Sigmoid colon (tissue), 7 donors: ENCODE data around the gene SART3. TPM values are rescaled to one million over a fixed set of nuclear protein-coding genes. Genes with fewer than 3 reads are reported as not detected.

Source experiments
- DNase-seq: peaks from one replicate; pipeline ENCODE4 v3.0.0-alpha.2; 2019
- H3K27ac ChIP-seq, 4 donors: fragments of 200-600 bp; sonication (generic); one replicate each; pipeline ENCODE4 v1.5.1; 2016 to 2019; ENCODE audit warnings: mild to moderate bottlenecking in 1 of 4
- H3K27me3 ChIP-seq, 3 donors: fragments of 200-600 bp; sonication (generic); one replicate each; pipeline ENCODE4 v1.5.1; 2019; ENCODE audit warnings: mild to moderate bottlenecking in 1 of 3
- H3K36me3 ChIP-seq, 4 donors: fragments of 200-600 bp; sonication (generic); one replicate each; pipeline ENCODE4 v1.5.1; 2016 to 2019
- H3K4me1 ChIP-seq, 4 donors: fragments of 200-600 bp; sonication (generic); one replicate each; pipeline ENCODE4 v1.5.1; 2017 to 2019
- H3K4me3 ChIP-seq, 4 donors: fragments of 200-600 bp; sonication (generic); one replicate each; pipeline ENCODE4 v1.5.1; 2017 to 2019; ENCODE audit warnings: mild to moderate bottlenecking in 2 of 4, moderate library complexity in 1 of 4
- H3K9me3 ChIP-seq, 4 donors: fragments of 200-600 bp in 3 of 4; sonication (generic) in 3 of 4; one replicate each; pipeline versions ENCODE4 v1.5.1 to v1.6.1; 2013 to 2019
- CTCF ChIP-seq, 4 experiments: fragments of 450-650 bp in 3 of 4; fragments of 200-600 bp in 1 of 4; IDR thresholded peaks; one replicate each; pipeline ENCODE4 v1.5.1; 2016 to 2019; ENCODE audit warnings: antibody characterized with exemption in 4 of 4, mild to moderate bottlenecking in 3 of 4, moderate library complexity in 2 of 4
- EP300 ChIP-seq, 4 donors: sonication (generic); formaldehyde crosslinking; IDR thresholded peaks; one replicate each; pipeline ENCODE4 v1.6.1; 2017; ENCODE audit warnings: antibody characterized with exemption in 4 of 4
- POLR2A ChIP-seq, 2 donors: fragments of 450-650 bp; IDR thresholded peaks; one replicate each; pipeline ENCODE4 v1.6.1; 2016; ENCODE audit warnings: antibody characterized with exemption in 2 of 2, mild to moderate bottlenecking in 2 of 2, moderate library complexity in 2 of 2
- POLR2AphosphoS5 ChIP-seq, 4 donors: sonication (generic); formaldehyde crosslinking; IDR thresholded peaks; one replicate each; pipeline ENCODE4 v1.6.1; 2017; ENCODE audit warnings: antibody characterized with exemption in 4 of 4
- WGBS, 2 donors: extraction: QIAGEN DNeasy Blood & Tissue Kit; methylation state at CpG; one replicate each; pipeline ENCODE4 v1.1.7; 2013; 5-methylcytosine and 5-hydroxymethylcytosine counted together
- intact Hi-C: fragments of 100-400 bp; cut with DNase I; formaldehyde crosslinking; loops from one replicate; pipeline ENCODE4 v1.15.1; 2023
- polyA plus RNA-seq, 3 donors: library from polyadenylated mRNA; stranded (reverse); fragments of 200-250 nt; gene quantifications; one replicate each; pipeline ENCODE4 v1.2.3, GENCODE V29; 2013
- total RNA-seq, 4 donors: library from RNA; depleted of rRNA; stranded (reverse); fragments of >200 nt; gene quantifications; one replicate each; pipeline ENCODE4 v1.1.0, GENCODE V29; 2016
- donor health status: healthy with polysubstance abuse.
- donor health status: Bipolar disorder and iron deficiency.
- donor health status: healthy.

SART3 gene
- total and polyA plus RNA-seq, 7 donors, result 15.3 to 69.1 (median 45.3) TPM

DNA sequence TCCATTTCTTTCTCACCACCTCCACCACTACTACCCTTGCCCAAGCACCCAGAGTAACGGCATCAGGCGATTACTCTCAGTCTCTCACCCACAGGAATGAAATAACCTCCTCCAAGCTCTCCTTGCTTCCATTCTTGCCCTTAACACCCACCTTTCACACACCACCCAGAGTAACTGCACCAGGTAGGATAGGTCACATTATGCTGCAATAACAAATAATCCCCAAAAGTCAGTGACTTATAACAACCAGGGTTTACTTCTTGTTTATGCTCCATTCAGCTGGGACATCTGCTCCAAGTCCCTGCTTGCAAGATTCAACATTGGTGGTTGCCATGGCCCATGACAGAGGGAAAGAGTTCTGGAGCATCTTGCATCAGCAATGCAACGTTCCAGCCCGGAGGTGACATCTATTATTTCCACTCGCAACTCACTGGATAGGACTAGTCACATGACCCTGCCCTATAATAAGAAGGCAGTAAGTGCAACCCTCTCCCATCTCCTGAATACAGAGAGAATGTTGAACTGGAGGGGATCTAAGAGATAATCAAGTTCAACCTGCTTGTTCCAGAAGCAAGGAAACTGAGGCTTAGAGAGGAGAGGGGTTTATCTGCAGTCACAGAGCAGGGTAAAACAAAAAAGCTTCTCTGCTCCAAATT, 87.4 kb downstream of the SART3 start:
- Histone ChIP-seq H3K36me3 (no peaks in the 10 kb centered on the region), H3K9me3 (no peaks in the 10 kb centered on the region), H3K27ac (no peak overlapping the region), H3K4me1 (peaks cover 0 to under 1% (median 0%) of the 10 kb centered on the region in 4 donors), H3K27me3 (no peaks in the 10 kb centered on the region), H3K4me3 (no peak overlapping the region)
- intact Hi-C loops, result no loop called here
- no peak for DNase-seq
- TF ChIP-seq POLR2A (IDR thresholded peaks at IDR 0.05) (no peak), POLR2AphosphoS5 (IDR thresholded peaks at IDR 0.05) (no peak), CTCF (IDR thresholded peaks at IDR 0.05) (no peak), EP300 (IDR thresholded peaks at IDR 0.05) (no peak)
- 76 to 80% methylated on average over 5 of the region's 5 CpGs for WGBS, 2 donors

Other genes starting within 250 kb of the SART3 start
- gene CMKLR1, start 221.9 kb downstream of the SART3 start, total RNA-seq, result 10 to 100 TPM in 3 of 4 donors, 1 to 10 TPM in 1; 10.0 to 14.8 (median 12.0) TPM
- gene CMKLR1, start 221.9 kb downstream of the SART3 start, polyA plus RNA-seq, result 1 to 10 TPM; 3.0 to 8.8 (median 6.5) TPM
- 1 to 10 TPM; 2.9 to 5.4 (median 4.1) TPM for gene FICD, start 45.9 kb downstream of the SART3 start, total RNA-seq
- gene FICD, start 45.9 kb downstream of the SART3 start, polyA plus RNA-seq, result 1 to 10 TPM in 2 of 3 donors, not detected in 1; 1.2 to 2.9 TPM
- gene ISCU, start 1.4 kb upstream of the SART3 start, total RNA-seq, result 100 to 1,000 TPM; 197 to 294 (median 260) TPM
- 100 to 1,000 TPM; 117 to 243 (median 187) TPM for gene ISCU, start 1.4 kb upstream of the SART3 start, polyA plus RNA-seq
- 10 to 100 TPM in 1 of 4 donors, 1 to 10 TPM in 2, under 1 TPM in 1; 0.95 to 11.6 (median 6.7) TPM for gene TMEM119, start 36.9 kb upstream of the SART3 start, total RNA-seq
- gene TMEM119, start 36.9 kb upstream of the SART3 start, polyA plus RNA-seq, result 10 to 100 TPM in 1 of 3 donors, 1 to 10 TPM in 2; 1.8 to 16.9 (median 2.4) TPM
- 1 to 10 TPM; 6.1 to 10.0 (median 7.6) TPM for gene SELPLG, start 72.7 kb upstream of the SART3 start, total RNA-seq
- gene SELPLG, start 72.7 kb upstream of the SART3 start, polyA plus RNA-seq, result 10 to 100 TPM in 1 of 3 donors, 1 to 10 TPM in 2; 1.8 to 26.1 (median 6.7) TPM
- gene CORO1C, start 170.3 kb upstream of the SART3 start, total RNA-seq, result 100 to 1,000 TPM; 247 to 569 (median 360) TPM
- gene CORO1C, start 170.3 kb upstream of the SART3 start, polyA plus RNA-seq, result 10 to 100 TPM; 38.4 to 50.2 (median 49.2) TPM